HUES64 (cell line): ENCODE data around the gene HS3ST3A1.

Source experiments
- H3K27ac ChIP-seq: 2 replicates; pipeline ENCODE4 v1.7.0; 2013; ENCODE audit warnings: low read depth, low read length, inconsistent platforms
- H3K27me3 ChIP-seq: 2 replicates; pipeline ENCODE4 v1.6.1; 2013; ENCODE audit warnings: mild to moderate bottlenecking, low read length; ENCODE audit not compliant: insufficient read depth
- H3K36me3 ChIP-seq: 2 replicates; pipeline ENCODE4 v1.6.1; 2013; ENCODE audit warnings: mild to moderate bottlenecking, low read length; ENCODE audit not compliant: insufficient read depth
- H3K4me1 ChIP-seq: 2 replicates; pipeline ENCODE4 v1.6.1; 2013; ENCODE audit warnings: mild to moderate bottlenecking, low read length, moderate library complexity; ENCODE audit not compliant: insufficient read depth
- H3K4me3 ChIP-seq: 2 replicates; pipeline ENCODE4 v1.5.1; 2013; ENCODE audit warnings: mild to moderate bottlenecking, low read length, moderate library complexity
- H3K9ac ChIP-seq: 2 replicates; pipeline ENCODE4 v1.6.1; 2013; ENCODE audit warnings: mild to moderate bottlenecking, low read depth, low read length
- H3K9me3 ChIP-seq: 2 replicates; pipeline ENCODE4 v1.6.1; 2013; ENCODE audit warnings: low read depth, low read length; ENCODE audit not compliant: insufficient read depth
- WGBS: fragments of 150-250, 120-280 bp; methylation state at CpG from one replicate; pipeline ENCODE4 v1.1.7; 2013; ENCODE audit warnings: missing lambda C conversion rate; 5-methylcytosine and 5-hydroxymethylcytosine counted together

Gene HS3ST3A1

DNA sequence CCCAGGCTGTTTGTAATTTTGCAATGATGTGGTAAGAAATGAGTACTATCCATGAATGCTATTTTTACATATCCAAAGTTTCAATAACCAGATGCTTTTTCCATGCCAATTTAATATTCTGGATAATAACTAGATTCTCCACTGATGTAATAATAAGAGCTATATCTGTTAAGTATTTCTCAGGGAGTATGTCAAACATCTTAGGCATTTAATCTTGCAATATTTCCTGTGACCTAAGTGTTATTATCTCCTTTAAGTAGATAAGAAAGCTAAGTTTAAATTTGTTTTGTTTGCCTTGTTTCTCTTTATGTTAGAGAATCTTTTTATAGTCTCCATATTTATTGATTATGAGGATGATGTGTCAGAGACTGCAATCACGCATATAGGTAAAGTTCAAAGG is 32.3 kb upstream of the HS3ST3A1 start:
- WGBS = no CpG with 5 or more reads among the region's 1 CpG
- Histone ChIP-seq H3K9me3 (no peaks in the 10 kb centered on the region), H3K4me1 (peaks cover 13% of the 10 kb centered on the region), H3K36me3 (no peaks in the 10 kb centered on the region), H3K4me3 (no peak overlapping the region), H3K27ac (no peak overlapping the region), H3K27me3 (no peaks in the 10 kb centered on the region), H3K9ac (no peak overlapping the region)

- H3K4me1 ChIP-seq = peaks cover 6% of the 10 kb centered on the region; the same call in 1 of the 2 replicates
- H3K9ac ChIP-seq = no peak overlapping the region
- WGBS = 98% methylated on average over 2 of the region's 2 CpGs
- no peaks in the 10 kb centered on the region for H3K9me3 ChIP-seq
- H3K36me3 ChIP-seq = no peaks in the 10 kb centered on the region
- H3K27ac ChIP-seq = no peak overlapping the region
- no peaks in the 10 kb centered on the region for H3K27me3 ChIP-seq
- H3K4me3 ChIP-seq = no peak overlapping the region
Measured at GRCh38 chr17:13631529-13631928, 29.8 kb upstream of the HS3ST3A1 start.

DNA sequence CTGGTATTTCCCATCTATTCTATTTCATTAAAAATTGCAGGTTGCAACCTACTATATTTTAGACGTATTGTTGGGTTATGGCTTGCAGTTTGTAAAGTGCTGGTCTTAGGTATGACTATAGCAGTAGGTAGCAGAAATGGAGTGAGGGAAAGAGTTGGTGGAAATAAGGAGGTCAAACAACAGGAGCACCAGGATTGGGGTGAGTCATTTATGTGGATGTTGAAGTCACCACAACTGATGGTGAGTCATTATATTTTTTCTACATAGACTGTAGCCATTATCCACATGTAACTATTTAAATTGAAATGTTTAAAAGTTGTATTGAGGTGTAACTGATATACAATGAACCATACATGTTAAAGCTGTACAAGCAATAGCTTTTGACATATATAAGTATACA is 25.0 kb upstream of the HS3ST3A1 start:
- Histone ChIP-seq H3K27ac (no peak overlapping the region), H3K36me3 (no peaks in the 10 kb centered on the region), H3K9ac (no peak overlapping the region), H3K9me3 (no peaks in the 10 kb centered on the region), H3K27me3 (no peaks in the 10 kb centered on the region), H3K4me1 (no peaks in the 10 kb centered on the region), H3K4me3 (no peak overlapping the region)
- WGBS = 86% methylated on average over 1 of the region's 1 CpG

DNA sequence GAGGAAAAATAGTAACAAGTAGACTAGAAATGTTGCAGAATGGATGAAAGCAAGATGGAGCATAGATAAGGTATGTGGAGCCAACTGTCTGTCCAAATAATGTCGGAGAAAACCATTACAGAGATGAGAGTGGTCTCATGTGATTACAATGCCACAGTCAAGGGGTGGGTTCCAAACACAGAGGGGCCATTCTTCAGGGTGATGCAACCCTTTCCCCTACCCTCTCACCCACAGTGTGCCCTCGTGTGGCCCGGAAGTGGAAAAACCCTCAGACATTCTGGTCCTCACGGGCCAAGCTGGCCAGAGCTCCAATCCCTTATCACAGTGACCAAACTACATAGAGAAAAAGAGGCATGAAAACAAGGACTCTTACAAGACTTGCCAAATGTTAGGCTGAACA is 17.7 kb upstream of the HS3ST3A1 start:
- Histone ChIP-seq H3K9me3 (peaks cover under 1% of the 10 kb centered on the region; the same call in 1 of the 2 replicates), H3K27ac (no peak overlapping the region), H3K36me3 (no peaks in the 10 kb centered on the region), H3K4me1 (no peaks in the 10 kb centered on the region), H3K27me3 (no peaks in the 10 kb centered on the region), H3K9ac (no peak overlapping the region), H3K4me3 (no peak overlapping the region)
- 90% methylated on average over 4 of the region's 4 CpGs for WGBS

DNA sequence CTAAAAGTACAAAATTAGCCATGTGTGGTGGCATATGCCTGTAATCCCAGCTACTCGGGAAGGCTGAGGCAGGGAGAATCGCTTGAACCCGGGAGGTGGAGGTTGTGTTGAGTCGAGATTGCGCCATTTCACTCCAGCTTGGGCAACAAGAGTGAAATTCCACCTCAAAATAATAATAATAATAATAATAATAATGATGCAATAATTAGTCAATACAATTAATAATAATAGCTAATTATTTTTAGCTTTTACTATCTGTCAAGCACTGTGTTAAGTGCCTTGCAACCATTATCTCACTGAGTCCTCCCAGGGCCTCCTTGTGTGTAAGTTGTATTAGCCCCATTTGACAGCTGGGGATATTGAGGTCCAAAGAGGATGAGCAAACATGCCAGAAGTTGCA is 14.3 kb upstream of the HS3ST3A1 start:
- Histone ChIP-seq H3K4me3 (no peak overlapping the region), H3K9me3 (peaks cover 5% of the 10 kb centered on the region; the same call in 1 of the 2 replicates), H3K27ac (no peak overlapping the region), H3K36me3 (no peaks in the 10 kb centered on the region), H3K4me1 (no peaks in the 10 kb centered on the region), H3K9ac (no peak overlapping the region), H3K27me3 (no peaks in the 10 kb centered on the region)
- WGBS = 100% methylated on average over 4 of the region's 5 CpGs

DNA sequence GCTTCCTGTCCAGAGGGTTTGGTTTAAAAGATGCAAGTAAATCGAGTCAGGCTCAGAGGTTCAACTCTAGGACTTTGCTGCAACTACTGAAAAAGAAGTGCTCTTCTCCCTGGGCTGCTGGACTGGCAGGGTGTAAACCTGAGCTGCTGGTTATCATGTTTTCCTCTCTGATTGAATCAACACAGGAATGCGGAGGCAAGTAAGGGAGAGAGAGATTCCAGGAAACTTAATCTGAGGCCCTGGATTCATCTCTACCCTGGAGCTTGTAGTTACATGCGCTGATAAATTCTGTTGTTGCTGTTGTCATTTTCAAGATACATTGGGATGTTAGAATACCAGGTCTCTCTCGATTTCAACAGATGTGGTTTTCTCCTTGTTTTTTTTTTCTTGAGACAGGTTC is 8.2 kb upstream of the HS3ST3A1 start:
- H3K4me3 ChIP-seq = no peak overlapping the region
- WGBS = 85% methylated on average over 4 of the region's 4 CpGs
- no peak overlapping the region for H3K27ac ChIP-seq
- no peak overlapping the region for H3K9ac ChIP-seq
- no peaks in the 10 kb centered on the region for H3K4me1 ChIP-seq
- H3K9me3 ChIP-seq = peaks cover 5% of the 10 kb centered on the region; the same call in 1 of the 2 replicates
- H3K27me3 ChIP-seq = no peaks in the 10 kb centered on the region
- H3K36me3 ChIP-seq = no peaks in the 10 kb centered on the region

DNA sequence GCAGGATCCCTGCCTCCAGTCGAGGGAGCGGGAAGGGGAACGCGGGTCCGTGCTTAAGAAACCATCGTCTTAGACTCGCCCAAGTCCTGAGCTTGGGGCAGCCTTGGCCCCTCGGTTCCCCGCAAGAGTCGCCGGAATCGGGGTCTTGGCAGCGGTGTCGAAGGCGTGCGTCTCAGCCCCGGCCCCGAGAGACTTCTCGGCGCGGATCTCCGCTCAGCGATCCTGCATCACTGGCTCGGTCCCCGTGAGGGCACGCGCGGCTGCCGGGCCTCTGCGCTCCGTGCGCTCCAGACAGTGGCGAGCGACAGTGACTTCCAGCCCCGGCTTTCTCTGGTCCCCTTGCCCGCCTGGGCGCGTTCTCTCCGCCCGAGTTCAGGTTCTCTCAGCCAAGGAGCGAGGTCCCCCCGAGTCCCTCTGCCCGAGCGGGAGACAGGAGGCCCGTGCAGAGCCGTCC is 380 bp downstream of the HS3ST3A1 start:
- peak overlapping the region; percentile 60 for H3K4me3 ChIP-seq
- H3K9me3 ChIP-seq = no peaks in the 10 kb centered on the region
- H3K27me3 ChIP-seq = peaks cover 25% of the 10 kb centered on the region
- H3K36me3 ChIP-seq = no peaks in the 10 kb centered on the region
- H3K9ac ChIP-seq = peak overlapping the region; percentile 69
- H3K27ac ChIP-seq = peak overlapping the region; percentile 27; the same call in 1 of the 2 replicates
- whole genome bisulfite sequencing = under 1% methylated on average over 46 of the region's 46 CpGs
- peaks cover 24% of the 10 kb centered on the region for H3K4me1 ChIP-seq

DNA sequence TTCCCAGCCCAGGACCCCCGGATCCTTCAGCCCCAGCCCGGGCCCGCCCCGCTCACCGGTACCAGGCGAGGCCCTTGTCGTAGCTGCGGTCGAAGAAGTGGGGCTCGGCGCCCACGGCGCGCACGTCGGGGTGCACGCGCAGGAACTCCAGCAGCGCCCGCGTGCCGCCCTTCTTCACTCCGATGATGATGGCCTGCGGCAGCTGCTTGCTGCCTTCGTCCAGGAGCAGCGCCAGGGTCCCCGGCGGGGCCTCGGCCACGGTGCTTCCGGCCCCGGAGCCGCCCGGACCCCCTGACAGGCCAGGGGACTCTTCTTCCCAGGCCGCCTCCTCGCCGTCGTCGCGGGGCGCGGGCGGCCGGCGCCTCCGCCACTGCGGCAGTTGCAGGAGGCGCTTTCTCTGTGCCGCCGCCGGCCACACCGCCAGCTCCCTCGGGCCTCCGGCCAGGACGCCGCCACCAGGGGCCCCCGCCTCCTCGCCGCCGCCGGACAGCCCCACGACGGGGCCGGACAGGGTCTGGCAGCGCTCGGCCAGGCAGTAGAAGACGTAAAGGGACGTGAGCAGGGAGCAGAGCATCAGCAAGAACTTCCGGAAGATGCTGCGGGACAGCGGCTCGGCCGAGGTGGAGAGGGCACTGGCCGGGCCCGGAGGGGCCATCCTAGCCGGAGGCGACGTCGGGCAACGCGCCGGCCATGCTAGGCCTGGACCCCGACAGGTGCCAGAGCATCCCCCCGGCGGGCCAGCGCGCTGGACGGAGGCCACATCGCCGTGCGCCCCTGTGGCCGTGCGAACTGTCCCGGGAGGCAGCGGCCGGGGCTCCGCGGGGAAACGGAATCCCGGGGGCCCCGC is 1.0 kb downstream of the HS3ST3A1 start:
- Histone ChIP-seq H3K4me3 (peak overlapping the region; percentile 60), H3K9ac (peak overlapping the region; percentile 69), H3K27me3 (peaks cover 25% of the 10 kb centered on the region), H3K36me3 (no peaks in the 10 kb centered on the region), H3K4me1 (peaks cover 27% of the 10 kb centered on the region), H3K27ac (no peak overlapping the region), H3K9me3 (no peaks in the 10 kb centered on the region)
- under 1% methylated on average over 101 of the region's 101 CpGs for WGBS

- peak overlapping the region; percentile 69; the same call in 1 of the 2 replicates for H3K9ac ChIP-seq
- H3K4me1 ChIP-seq = peaks cover 34% of the 10 kb centered on the region
- H3K9me3 ChIP-seq = no peaks in the 10 kb centered on the region
- 45% methylated on average over 2 of the region's 3 CpGs for whole genome bisulfite sequencing
- peaks cover 25% of the 10 kb centered on the region for H3K27me3 ChIP-seq
- peak overlapping the region; percentile 60 for H3K4me3 ChIP-seq
- H3K36me3 ChIP-seq = no peaks in the 10 kb centered on the region
- H3K27ac ChIP-seq = no peak overlapping the region
Measured at GRCh38 chr17:13599864-13600263, 1.9 kb downstream of the HS3ST3A1 start.

DNA sequence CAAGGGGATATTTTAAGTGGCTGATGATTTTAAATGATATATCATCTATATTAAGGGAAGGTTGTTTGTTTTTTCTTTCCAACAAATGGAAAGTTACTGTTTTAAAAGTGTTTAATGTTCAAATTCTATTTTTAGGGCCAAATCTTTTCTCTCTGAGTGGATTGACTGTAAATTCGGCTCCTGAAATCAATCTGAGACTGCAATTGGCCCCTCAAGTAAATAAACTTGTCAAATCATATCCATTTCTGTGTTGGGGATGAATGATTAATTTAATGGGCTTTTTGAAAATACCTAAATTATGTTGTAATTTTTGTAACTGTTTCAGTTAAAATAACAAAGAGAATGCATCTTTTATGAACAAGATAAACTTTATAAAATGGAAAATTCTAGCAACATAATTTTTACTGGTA is 2.6 kb downstream of the HS3ST3A1 start:
- Histone ChIP-seq H3K9ac (no peak overlapping the region), H3K9me3 (no peaks in the 10 kb centered on the region), H3K27ac (no peak overlapping the region), H3K4me3 (peak overlapping the region; percentile 60; the same call in 1 of the 2 replicates), H3K27me3 (peaks cover 25% of the 10 kb centered on the region), H3K36me3 (no peaks in the 10 kb centered on the region), H3K4me1 (peaks cover 38% of the 10 kb centered on the region)
- WGBS = 70% methylated on average over 1 of the region's 1 CpG

- Histone ChIP-seq H3K9me3 (no peaks in the 10 kb centered on the region), H3K27ac (no peak overlapping the region), H3K4me3 (peak overlapping the region; percentile 60; the same call in 1 of the 2 replicates), H3K27me3 (peaks cover 25% of the 10 kb centered on the region), H3K9ac (no peak overlapping the region), H3K4me1 (peaks cover 38% of the 10 kb centered on the region), H3K36me3 (no peaks in the 10 kb centered on the region)
- 65% methylated on average over 7 of the region's 7 CpGs for WGBS
Measured at GRCh38 chr17:13598353-13599167, 3.2 kb downstream of the HS3ST3A1 start.
